Fibroblast of the aortic adventitia (primary cell): ENCODE measurements around the gene FADS2. TPM values are rescaled to one million over a fixed set of nuclear protein-coding genes. Genes with fewer than 3 reads are reported as not detected.

Source experiments
- DNase-seq: peaks from one replicate; pipeline ENCODE4 v3.0.0-alpha.2; 2010; ENCODE audit warnings: low read depth
- H3K4me3 ChIP-seq: 2 replicates; pipeline ENCODE4 v1.5.1; 2011; ENCODE audit warnings: low read depth, mild to moderate bottlenecking, control low read depth, low read length, moderate library complexity
- total RNA-seq: library from RNA; depleted of rRNA; stranded (reverse); fragments of >200 nt; gene quantifications from 2 replicates; pipeline ENCODE4 v1.2.3, GENCODE V29; 2012; ENCODE audit warnings: low replicate concordance
- TF ChIP-seq, protein P1 (sequence below): IDR thresholded peaks from 2 replicates; pipeline ENCODE4 v1.5.1; 2011; ENCODE audit warnings: mild to moderate bottlenecking, low read length, control low read depth, inconsistent platforms; ENCODE audit not compliant: insufficient read depth

Gene FADS2
- total RNA-seq, 1 donor, result 125 TPM

- TF ChIP-seq, protein P1, sequence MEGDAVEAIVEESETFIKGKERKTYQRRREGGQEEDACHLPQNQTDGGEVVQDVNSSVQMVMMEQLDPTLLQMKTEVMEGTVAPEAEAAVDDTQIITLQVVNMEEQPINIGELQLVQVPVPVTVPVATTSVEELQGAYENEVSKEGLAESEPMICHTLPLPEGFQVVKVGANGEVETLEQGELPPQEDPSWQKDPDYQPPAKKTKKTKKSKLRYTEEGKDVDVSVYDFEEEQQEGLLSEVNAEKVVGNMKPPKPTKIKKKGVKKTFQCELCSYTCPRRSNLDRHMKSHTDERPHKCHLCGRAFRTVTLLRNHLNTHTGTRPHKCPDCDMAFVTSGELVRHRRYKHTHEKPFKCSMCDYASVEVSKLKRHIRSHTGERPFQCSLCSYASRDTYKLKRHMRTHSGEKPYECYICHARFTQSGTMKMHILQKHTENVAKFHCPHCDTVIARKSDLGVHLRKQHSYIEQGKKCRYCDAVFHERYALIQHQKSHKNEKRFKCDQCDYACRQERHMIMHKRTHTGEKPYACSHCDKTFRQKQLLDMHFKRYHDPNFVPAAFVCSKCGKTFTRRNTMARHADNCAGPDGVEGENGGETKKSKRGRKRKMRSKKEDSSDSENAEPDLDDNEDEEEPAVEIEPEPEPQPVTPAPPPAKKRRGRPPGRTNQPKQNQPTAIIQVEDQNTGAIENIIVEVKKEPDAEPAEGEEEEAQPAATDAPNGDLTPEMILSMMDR, result no peak
- H3K4me3 ChIP-seq, result no peak overlapping the region
- DNase-seq, result peak; percentile 40
These were observed 7.9 kb upstream of the FADS2 start for GRCh38 chr11:61820174-61820573.

DNA sequence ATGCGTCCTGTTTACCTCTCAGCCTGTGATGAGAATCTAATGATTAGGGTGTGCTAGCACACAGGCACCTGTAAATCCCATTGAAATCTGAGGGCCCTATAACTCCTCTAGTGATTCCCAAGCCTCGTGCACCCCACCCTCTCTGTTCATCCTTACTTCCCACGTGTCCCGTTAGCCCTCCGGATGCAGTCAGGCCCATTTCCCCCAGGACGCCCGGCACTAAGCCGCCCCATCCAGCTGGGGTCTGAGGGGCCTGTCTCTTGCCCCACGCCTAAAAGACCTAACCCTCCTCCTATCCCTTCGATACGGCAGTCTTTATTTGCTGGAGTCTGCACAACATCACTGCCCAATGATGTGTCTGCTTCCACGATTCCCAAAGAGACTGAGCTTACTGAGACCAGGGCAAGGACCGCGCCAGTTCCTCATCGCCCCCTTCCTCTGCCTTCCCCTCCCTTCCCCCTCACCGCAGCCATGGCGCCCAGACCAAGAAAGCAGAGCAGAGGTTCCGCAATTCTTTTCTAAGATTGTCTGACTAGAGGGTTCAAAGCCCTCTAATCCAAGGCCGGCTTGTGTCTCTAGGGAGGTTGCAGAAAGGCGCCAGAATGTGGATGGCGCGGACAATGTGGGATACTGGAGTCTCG lies 1.1 kb upstream of the FADS2 start:
- TF ChIP-seq, protein P1, result no peak
- H3K4me3 ChIP-seq, result peak overlapping the region; percentile 91
- no peak for DNase-seq

GRCh38 chr11:61828379-61828628 lies 204 bp downstream of the FADS2 start:
- no peak for DNase-seq
- peak overlapping the region; percentile 91 for H3K4me3 ChIP-seq
- TF ChIP-seq, protein P1, result no peak

DNA sequence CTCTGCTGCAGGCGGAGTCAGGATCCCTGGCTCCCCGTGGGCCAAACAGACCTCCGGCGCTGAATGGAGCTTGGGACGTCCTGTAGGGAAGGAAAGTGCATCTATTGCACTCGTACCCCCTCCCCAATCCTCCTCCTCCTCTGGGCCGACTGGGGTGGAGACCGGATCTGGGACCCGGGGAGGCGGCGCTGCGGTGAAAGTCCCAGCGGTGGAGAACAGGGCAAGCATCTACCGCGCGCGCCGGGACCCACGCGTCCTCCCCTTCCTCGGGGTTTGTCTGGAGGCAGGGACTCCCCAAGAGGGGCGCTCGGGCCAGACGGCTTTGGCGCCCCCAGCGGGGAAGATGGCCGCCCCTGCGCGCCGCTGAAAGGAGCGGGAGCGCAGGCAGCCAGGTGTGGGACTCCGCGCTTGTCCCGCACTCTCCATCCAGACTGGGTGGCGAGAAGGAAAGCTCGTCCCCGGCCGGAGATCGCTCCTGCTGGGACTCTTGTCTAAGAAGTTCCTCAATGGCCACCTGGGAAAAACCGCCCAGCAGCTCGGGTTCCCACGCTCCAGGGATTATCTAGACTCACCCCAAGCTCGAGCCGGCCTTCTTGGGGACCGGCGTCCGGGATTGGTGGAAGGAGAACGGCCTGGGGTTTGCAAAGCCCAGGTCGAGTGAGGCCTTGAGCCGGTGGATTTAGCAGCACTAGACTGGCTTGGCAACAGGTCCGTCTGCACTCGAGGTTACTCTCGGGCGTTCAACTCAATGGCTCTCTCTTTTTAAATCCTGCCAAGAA lies 718 bp downstream of the FADS2 start:
- TF ChIP-seq, protein P1, result peak; percentile 60
- peak; percentile 21 for DNase-seq
- H3K4me3 ChIP-seq, result peak overlapping the region; percentile 91

GRCh38 chr11:61829806-61830205 lies 1.7 kb downstream of the FADS2 start:
- peak overlapping the region; percentile 91 for H3K4me3 ChIP-seq
- TF ChIP-seq, protein P1, result no peak
- DNase-seq, result no peak

DNA sequence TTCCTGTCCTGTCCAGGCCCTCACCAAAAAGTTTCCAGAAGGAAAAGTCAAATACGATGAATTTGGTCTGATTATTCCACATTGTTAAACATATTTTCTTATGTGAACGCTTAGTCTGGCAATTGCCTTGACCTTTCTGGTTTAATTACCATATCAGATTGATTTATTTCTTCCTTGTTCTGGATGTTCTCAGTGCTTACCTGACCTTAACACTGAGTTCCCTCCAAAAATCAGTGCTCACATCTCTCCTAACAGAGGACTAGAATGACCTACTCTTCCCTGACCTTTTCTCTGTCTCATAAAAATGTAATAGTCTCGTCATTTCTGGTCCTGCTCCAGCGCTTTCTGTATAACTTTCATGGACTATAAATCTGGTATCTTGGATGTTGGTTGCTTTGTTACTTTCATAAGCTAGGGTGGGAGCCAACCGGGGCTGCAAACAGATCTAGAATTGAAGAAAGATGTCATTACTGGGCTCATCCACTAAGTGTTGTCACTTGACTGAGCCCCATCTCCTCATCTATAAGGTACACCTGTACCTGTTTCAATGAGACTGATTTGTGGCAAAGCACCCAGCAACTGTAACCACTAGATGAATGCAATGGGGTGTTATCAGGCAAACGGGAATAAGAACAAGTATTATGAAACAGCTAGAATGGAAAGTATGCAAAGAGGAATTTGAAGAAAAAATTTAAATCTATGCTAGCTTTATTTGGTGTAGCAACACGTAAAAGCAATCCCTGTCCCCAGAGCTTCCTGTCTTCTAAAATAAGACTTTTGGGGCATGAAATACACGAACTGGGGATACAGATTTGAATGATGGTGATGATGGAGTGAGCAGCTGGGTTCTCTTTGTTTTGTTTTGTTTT lies 2.4 kb downstream of the FADS2 start:
- TF ChIP-seq, protein P1, result no peak
- DNase-seq, result peak; percentile 61
- peak overlapping the region; percentile 91 for H3K4me3 ChIP-seq
